T-helper 2 cell treated with Interferon-gamma antibody and Interleukin-4, amounts not matched to agents 100 ng/mL and 5 ng/mL, for 36 hours (primary cell): ENCODE results near the gene AGAP1. TPM values are rescaled to one million over a fixed set of nuclear protein-coding genes. Genes with fewer than 3 reads are reported as not detected.
"Not testable (repeated sequence)": the region's sequence is repeated elsewhere in the genome, so short reads cannot be mapped to it uniquely, and the experiment has no call there.

Experiments
- intact Hi-C: fragments of 100-400 bp; cut with micrococcal nuclease; formaldehyde crosslinking; loops from one replicate; pipeline ENCODE4 v1.15.1; 2023
- total RNA-seq: library from RNA; stranded (reverse); gene quantifications from 2 replicates; pipeline ENCODE4 v1.2.3, GENCODE V29; 2022

Gene AGAP1
- total RNA-seq, 1 donor from 2014 or later: 1.4 TPM

DNA sequence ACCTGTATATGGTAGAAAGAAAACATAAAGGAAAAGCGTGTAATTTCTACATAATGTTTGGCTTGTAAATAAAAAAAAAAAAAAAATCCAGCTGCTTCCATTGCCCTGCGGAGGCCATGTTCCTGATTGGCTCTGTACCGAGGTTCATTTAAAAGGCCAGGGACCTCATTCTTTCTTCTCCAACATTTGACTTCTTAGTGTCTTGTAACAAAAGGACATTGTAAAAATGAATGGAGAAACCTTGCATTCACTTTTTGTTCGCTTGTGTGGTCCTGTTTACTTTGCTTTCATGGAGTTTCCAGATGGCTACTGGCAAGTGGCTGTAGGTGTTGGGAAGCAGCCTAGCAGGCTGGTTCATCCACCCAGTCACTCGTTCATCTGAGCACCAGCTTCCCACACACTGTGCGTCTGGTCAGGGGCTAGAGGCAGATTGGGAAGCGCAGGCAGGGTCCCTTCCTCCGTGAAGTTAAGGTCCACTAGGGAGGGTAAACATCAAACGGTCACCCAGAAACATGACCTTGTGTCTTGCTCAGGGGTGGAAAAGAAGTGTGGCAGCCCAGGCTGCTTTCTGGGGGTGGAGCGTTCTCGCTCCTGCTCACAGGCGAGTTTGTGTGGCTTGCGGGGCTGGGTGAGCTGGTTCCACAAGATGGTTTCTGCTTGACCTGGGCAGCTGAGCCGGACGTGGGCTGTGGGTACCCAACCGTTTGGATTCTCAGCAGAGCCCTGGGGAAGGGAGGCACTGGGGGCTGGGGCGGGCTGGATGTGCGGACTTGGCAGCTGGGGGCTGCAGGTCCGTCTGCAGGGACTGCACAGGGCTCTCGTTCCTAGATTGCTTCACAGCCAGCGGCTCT, 260.7 kb downstream of the AGAP1 start:
- intact Hi-C loops: no loop called here

DNA sequence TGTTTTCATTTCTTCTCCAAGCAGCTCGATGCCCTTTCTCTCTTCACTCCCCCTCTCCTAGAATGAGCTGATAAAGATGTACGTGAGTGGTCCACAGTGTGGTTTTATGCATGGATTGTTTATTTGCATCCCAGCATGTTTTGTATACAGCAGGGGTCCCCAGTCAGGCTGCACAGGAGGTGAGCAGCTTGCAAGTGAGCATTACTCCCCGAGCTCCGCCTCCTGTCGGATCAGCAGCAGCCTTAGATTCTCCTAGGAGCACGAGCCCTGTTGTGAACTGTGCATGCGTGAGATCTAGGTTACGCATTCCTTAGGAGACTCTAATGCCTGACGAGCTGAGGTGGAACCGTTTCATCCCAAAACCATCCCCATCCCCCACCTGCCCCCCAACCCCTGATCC, 262.6 kb downstream of the AGAP1 start:
- intact Hi-C loops: no loop called here

DNA sequence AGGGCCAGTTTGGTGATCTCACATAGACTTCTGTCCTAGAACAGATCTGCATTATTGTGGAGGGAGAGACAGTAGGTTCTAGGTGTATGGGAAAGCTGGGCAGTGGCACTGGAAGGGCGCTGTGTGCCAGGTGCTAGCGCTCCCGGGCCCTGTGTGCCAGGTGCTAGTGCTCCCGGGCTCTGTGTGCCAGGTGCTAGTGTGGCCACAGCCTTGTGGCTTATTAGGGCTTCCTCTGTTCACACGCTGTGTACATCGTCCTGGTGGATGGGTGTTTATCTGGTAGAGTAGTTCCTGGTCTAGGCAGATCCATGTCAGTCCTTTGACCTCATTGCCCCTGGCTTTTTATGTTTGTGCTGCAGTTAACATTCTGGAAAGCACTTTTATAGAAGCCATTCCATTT, 263.4 kb downstream of the AGAP1 start:
- intact Hi-C loops: no loop called here

DNA sequence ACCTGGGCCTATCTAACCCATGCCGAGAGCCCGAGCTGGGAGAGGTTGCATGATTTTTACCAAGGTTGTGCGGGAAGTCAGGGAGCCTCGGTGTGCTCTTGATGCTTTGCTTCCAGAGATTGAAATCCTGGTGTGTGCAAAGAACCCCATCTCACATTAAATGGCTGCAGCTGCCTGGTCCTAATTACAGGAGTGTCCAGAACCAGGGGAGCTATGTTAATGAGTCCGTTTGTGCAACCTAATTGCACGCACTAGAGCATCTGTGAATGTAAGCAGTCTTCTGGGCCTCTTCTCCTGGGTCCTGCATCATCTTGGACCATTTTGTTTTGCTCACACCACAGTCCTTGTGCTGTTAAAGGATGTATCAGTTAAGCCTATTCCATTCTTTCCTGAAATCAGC, 263.8 kb downstream of the AGAP1 start:
- intact Hi-C loops: no loop called here

DNA sequence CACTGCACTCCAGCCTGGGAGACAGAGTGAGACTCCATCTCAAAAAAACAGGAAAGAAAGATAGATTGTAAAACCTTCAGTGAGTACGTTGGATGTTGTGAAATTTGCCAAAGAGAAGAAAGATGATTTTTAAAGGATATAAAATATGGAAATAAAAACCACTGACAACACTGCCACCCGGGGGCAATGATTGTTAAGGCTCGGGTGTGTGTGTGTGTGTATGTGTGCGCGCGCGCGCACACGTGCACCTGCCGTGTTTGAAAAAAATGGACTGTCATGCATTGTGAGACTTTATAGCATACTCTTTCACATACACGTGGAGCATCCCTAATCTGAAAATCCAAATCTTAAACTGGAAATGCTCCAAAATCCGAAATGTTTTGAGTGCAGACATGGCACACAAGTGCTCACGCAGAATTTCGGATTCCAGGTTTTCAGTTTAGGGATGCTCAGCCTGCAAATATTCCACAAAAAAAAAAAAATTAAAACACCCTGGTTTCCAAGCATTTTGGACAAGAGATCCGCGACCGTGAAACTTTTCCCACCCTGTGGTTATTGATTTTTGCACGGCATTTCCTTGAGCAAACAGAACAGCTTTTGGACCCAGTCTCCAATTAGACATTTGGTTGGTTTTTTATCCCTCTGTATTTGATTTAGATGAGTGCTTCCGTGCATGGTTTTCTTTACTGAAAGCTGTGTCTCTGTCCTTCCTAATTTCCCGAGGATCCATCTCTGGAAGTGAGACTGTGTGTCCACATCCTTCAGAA, 269.2 kb downstream of the AGAP1 start:
- intact Hi-C loops: no loop called here

DNA sequence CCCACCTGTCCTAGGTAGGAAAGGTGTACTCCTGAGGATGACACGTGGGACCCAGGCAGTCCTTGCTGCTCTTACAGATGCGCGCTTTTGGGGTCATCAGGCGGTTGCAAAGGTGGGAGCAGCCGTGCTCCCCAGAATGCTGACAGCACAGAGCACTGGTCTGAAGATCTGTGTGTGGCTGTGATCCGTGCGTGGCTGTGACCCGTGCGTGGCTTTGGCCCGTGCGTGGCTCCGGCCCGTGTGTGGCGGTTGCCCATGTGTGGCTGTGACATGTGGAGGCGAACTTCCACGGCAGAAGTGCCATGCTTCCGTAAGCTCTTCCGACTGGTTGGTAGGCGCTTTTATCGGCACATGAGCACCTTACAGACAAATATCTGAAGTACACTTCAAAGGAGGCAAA, 270.0 kb downstream of the AGAP1 start:
- intact Hi-C loops: no loop called here

DNA sequence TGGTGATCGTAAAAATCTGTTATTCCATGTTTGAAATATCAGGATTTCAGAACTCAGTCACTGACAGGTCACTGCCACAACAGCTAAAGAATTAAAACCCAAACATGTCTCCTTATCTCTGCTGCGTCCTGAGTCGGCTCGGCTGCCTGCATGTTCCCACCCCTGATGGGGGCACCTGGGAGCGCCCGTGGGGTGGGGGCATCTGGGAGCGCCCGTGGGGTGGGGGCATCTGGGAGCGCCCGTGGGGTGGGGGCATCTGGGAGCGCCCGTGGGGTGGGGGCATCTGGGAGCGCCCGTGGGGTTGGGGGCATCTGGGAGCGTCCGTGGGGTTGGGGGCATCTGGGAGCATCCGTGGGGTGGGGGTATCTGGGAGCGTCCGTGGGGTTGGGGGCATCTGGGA, 270.6 kb downstream of the AGAP1 start:
- intact Hi-C loops: not testable (repeated sequence)

DNA sequence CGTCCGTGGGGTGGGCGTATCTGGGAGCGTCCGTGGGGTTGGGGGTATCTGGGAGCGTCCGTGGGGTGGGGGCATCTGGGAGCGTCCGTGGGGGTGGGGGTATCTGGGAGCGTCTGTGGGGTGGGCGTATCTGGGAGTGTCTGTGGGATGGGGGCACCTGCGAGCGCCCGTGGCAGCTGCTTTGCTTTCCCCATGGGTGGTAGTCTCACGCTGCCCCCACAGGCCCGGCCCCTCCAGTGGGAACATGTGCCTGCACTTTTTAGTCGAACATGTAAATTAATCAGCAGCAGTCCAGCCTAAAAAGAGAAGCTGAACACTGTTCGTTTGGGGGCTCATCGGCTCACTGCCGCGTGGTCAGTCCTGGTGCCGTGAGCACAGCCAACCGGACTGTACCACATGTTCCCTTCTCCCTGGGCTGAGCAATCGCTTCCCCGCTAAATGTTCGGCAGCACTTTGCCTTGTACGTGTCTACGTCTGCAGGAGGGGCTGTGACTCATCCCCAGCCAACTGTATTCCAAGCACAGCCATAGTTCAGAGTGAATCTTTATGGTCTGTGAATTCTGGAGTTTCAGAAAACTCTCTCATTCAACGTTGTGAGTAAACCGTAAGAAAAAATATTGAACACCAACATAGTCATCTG, 271.5 kb downstream of the AGAP1 start:
- intact Hi-C loops: no loop called here

DNA sequence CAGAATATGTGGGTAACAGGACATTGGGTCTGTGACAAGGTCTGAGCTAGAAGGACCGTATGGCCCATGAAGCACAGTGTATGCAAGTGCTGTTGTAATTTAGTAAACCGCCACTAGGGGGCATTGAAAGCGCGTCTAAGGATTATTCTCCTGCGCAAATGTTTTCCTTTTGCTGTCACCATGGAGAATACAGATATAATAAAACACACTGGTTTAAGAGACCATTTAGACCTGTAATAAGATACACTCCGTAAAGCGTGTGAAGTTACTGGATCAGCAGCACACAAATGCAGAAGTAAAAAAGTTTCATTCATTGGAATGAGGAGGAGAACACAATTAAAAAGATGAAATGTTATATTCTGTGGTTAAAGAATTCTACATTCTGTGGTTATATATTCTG, 272.4 kb downstream of the AGAP1 start:
- intact Hi-C loops: loop anchor here (1.0 kb wide), 1 partner anchor 415 kb away; no protein-coding TSS in a partner anchor

DNA sequence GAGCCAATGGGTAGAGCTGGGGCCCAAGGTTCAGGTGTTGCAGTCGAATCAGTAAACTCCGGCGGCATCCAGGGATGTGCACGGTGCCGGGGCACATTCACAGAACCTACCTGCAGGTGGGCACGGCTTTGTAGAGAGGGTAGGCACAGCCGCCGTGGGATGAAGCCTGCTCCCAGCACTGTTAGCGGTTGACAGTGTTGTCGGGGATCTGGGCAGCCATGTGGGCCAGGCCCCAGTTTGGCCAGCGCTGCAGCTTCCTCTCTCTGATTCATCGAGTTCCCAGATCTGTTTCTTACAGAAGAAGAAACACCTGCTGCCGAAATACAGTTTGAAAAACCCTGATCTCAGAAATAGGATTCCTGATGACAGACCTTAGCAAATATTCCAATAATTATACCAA, 274.8 kb downstream of the AGAP1 start:
- intact Hi-C loops: no loop called here

DNA sequence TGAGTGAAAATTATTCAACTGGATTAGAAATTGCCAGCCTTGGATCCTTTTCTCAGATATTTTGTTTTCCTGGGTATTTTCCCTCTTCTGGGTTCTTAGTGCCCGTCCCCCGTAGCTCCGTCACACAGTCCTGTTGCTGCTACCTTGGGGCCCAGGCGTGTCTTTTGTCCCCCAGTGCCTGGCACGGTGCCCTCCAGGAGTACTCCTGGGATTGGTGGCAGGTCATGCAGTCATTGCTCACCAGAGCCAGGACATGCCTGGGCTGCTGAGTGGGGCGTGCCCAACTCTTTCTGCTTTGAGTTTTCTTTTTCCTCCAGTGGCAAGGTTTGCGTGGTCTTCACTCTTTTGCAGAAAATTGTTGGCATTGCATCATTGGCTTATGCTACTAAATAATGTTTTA, 275.2 kb downstream of the AGAP1 start:
- intact Hi-C loops: no loop called here

DNA sequence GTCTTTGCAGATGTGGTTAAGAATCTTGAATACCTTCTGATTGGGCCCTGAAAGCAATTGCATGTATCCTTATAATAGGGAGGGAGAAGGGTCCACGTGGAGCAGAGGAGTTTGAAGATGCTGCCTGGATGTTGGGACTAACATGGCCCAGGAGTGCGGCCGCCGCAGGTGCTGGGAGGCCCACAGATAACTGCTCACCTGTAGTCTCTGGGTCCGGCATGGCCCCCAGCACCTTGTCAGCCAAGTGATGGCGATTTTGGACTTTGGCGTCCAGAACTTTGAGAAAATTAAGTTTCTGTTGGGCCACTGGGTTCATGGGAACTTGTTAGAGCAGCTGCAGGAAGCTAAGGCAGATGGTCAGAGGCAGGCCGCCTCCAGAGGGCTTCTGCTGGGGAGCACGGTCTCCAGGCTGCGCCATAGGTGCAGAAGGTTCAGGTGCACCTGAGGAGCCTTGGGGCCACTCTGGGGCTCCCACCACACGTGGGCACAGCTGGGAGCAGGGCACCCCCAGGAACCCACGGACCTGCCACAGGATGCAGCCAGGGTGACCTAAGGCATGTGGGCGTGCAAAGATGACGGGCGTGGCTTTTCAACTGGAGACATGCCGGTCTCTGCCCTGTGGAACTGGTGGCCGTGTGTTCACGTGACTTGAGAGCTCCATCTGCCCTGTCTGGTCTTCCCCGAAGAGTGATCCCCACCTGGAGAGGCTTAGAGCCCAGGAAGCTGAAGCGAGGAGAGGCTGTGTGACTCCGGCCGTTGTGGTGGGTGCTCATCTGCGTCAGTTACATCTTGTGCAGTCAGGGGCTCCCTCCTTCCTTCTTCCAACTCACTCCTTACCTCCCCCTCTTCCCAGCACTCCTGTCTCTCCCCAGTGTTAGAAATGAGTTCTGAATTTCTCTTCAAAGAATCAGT, 277.3 kb downstream of the AGAP1 start:
- intact Hi-C loops: no loop called here

DNA sequence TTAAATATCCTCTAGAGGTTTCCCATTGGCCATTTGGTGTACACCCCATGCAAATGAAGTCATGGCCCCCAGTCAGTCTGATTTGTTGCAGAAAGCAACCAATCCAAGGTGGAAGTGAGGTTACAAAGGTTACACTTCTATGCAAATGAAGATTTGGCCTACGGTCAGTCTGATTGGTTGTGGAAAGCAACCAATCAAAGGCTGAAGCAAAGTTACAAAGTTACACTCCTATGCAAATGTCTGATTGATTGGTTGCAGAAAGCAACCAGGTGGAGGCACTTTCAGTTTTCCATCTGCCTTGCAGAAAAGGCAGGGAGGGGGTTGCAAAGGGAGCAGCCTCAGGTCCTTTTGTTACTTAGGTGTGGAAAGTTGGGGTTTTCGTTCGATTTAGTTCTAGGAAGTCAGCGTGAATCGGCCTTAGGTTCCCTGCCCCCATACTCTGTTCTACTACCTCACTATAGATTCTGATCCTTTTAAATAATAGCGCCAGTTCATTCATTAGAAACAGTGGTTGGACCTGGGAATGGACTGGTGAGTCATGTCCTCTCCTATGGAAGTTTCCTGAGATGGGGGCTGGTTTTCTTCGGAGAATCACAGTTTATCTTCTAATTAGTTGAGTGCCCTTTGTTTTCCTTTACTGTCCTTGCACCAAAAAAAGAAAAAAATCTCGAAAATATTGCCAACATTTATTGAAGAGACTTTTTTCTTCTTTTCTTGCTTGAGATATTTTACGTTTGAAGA, 279.5 kb downstream of the AGAP1 start:
- intact Hi-C loops: no loop called here

DNA sequence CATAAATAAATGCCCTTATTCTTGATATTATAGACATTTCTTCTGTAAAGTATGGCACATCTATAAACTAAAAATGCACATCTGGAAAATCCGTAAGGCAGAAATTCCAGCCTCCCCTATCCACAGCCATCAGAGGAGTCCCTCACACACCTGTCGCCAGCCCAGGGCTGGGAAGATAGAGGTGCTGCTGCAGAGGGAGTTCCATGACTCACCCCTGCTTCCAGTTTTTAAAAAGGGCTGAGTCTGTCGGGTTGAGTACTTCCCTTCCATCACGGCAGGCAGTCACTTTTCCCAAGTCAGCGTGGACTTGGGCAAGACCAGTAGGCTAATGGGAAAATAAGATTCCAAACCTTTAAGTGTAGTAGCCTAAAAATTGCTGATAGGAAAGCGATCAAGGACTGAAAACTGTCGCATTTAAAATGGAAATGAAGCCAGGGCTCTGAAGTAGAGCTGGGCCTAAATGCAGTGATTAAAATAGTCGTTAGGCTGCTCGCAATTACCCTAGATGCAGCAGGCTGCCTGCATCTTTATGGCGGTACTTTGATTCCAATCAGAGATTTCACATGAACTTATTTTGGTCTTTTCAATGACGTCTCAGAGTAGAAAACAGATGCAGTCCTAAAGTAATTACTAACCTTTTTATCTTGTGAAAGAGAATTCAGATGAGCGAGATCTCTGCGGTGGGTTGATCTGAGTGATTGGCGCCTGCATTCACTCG, 280.5 kb downstream of the AGAP1 start:
- intact Hi-C loops: no loop called here

DNA sequence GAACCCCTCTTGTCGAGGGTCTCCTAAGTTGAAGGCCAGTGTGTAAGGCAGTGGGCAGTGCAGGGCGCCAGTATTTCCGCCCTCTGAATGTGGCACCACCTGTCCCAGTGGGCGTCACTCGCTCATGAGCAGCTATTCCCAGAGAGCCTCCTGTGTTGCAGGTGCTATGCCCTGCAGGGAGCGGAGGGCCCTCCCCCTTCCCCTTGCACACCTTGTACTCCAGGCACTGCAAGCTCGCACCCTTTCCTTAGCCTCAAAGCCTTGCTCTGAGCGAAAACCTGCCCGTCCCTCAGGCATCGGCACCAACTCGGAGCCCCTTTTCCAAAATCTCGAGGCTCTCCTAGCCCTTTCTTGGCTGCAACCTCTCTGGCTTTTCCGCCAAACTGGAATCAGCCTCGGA, 282.7 kb downstream of the AGAP1 start:
- intact Hi-C loops: no loop called here

DNA sequence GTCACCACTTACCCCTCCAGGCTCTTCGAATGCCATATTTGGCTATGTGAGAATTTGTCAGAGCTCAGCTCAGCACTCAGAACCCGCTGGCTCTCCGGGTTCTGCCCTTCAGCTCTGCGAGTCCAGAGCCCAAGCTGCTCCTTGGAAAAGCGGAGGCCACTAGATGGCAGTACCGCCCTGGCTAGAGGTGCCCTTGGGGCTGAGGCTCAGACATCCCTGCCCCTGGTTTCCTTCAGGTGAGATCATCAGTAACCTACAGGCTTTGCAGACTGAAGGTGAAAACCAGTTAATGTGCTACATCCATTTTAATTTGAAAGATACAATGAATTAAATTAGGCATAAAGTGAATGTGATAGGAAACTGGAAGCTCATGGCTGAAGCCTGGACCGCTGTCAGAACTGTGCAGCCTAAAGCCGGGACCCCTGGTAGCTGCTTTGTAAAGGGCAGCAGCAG, 285.6 kb downstream of the AGAP1 start:
- intact Hi-C loops: no loop called here

DNA sequence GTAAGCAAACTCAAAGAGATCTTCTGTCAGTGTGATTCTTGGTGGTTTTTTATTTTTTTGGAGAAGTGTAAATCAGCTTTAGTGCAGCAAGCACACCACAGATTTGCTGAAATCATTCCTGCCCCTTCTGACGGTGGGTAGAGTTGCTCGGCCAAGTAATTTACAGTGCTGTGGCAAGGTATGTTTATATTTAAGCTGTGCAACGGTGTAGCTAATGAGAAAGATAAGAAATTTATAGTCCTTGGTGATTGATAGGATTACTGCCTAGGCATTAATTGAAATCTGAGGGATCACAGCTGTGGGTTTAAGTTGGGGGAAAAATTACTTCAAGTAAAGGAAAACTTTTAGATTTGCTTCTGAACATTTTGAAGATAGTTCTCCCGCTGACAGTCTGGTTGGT, 286.6 kb downstream of the AGAP1 start:
- intact Hi-C loops: no loop called here

DNA sequence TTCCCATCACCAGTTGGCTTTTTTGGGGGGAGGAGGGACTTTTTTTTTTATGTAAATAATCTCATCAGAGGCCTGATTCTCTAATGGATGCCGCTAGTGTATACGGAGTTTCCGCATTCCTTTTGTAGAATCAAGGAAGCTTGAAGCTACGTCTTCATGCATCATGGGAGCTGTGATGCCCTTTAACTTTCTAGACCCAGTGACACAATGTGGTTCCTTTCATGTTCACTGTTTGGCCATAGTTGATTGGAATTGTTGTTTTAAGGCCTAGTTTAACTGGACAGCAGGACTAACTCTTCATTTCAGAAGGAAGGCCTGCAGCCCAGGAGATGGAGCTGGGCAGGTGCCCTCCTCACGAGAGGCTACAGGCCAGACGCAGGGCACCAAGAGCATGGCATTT, 287.9 kb downstream of the AGAP1 start:
- intact Hi-C loops: no loop called here

DNA sequence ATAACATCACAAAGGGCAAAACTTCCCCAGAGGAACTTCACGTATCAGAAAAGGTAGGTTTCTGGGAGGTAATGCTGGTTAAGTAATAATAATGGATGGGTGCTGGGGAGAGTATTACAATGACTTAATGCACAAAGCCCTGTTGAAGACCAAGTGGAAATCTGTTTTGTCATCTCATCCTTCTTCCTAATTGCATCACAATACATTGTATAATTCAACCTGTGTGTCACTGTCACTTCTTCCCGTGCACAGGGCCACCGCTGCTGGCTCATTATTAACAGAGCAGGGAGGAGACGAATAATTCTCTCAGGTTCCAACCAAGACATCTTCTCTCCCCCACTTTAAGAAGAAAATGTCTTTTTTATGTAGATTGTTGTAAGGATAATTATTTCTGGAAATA, 290.9 kb downstream of the AGAP1 start:
- intact Hi-C loops: no loop called here

DNA sequence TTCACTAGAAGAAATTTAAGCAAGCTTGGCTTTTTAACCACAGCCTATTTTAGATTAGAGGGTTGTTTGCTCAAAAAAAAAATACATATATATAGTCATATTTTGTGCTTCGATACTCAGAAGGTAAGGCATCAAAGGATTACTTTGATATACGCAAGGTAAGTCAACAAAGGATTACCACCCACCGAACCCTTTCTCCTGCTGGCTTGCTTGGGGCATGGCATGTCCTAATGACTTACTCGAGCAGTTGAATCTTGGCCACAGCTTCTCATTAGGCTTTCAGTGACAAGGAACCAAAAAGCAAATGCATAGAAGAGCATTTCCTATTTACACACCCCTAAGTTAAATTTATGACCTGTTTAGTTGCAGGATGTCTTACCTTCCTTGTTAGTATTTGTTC, 295.7 kb downstream of the AGAP1 start:
- intact Hi-C loops: no loop called here
